Transverse colon (tissue), 4 donors: ENCODE data around the gene TSPAN9. TPM values are rescaled to one million over a fixed set of nuclear protein-coding genes. Genes with fewer than 3 reads are reported as not detected.

Source experiments
- DNase-seq: peaks from one replicate; pipeline ENCODE4 v3.0.0-alpha.2; 2019
- H3K27ac ChIP-seq, 4 donors: fragments of 200-600 bp; sonication (generic); 2 replicates each; pipeline ENCODE4 v1.5.1; 2016 to 2018; ENCODE audit warnings: inconsistent platforms in 4 of 4
- H3K27me3 ChIP-seq: fragments of 200-600 bp; sonication (generic); 2 replicates; pipeline ENCODE4 v1.5.1; 2017; ENCODE audit warnings: inconsistent platforms
- H3K36me3 ChIP-seq, 4 donors: fragments of 200-600 bp; sonication (generic); 2 replicates each; pipeline ENCODE4 v1.5.1; 2017 to 2019; ENCODE audit warnings: inconsistent platforms in 4 of 4
- H3K4me1 ChIP-seq, 4 donors: fragments of 200-600 bp; sonication (generic); 2 replicates each; pipeline ENCODE4 v1.5.1; 2017 to 2020; ENCODE audit warnings: inconsistent platforms in 4 of 4
- H3K4me3 ChIP-seq, 4 donors: fragments of 200-600 bp; sonication (generic); 1 replicate in 1 of 4; 2 replicates in 3 of 4; pipeline versions ENCODE4 v1.5.1 to v1.6.1; 2017 to 2019; ENCODE audit warnings: inconsistent platforms in 4 of 4
- H3K9me3 ChIP-seq, 2 donors: fragments of 200-600 bp; sonication (generic); 2 replicates each; pipeline ENCODE4 v1.5.1; 2017 to 2019; ENCODE audit warnings: inconsistent platforms in 2 of 2
- CTCF ChIP-seq, 5 experiments: fragments of 200-600 bp in 3 of 5; fragments of 450-650 bp in 2 of 5; sonication (generic) in 3 of 5; IDR thresholded peaks; 1 replicate in 2 of 5; 2 replicates in 3 of 5; pipeline ENCODE4 v1.5.1; 2016 to 2017; ENCODE audit warnings: antibody characterized with exemption in 5 of 5, inconsistent platforms in 3 of 5, mild to moderate bottlenecking in 2 of 5, moderate library complexity in 1 of 5
- EP300 ChIP-seq: sonication (generic); formaldehyde crosslinking; IDR thresholded peaks from one replicate; pipeline ENCODE4 v1.6.1; 2017; ENCODE audit warnings: antibody characterized with exemption, low read depth
- POLR2A ChIP-seq: fragments of 450-650 bp; IDR thresholded peaks from one replicate; pipeline ENCODE4 v1.6.1; 2016; ENCODE audit warnings: antibody characterized with exemption, mild to moderate bottlenecking, moderate library complexity
- POLR2AphosphoS5 ChIP-seq, 3 donors: sonication (generic); formaldehyde crosslinking; IDR thresholded peaks; one replicate each; pipeline ENCODE4 v1.6.1; 2016; ENCODE audit warnings: antibody characterized with exemption in 3 of 3
- WGBS, 2 donors: methylation state at CpG; one replicate each; pipeline ENCODE4 v1.1.5; 2018; ENCODE audit warnings: low coverage in 1 of 2; 5-methylcytosine and 5-hydroxymethylcytosine counted together
- in situ Hi-C, 4 donors: fragments of 200-750 bp; cut with MboI; loops; one replicate each; pipeline versions ENCODE4 v1.15.0 to v1.15.1; 2017; ENCODE audit warnings: low sequenced_read_pairs in 3 of 4, low pct_ligation_motif_present in 1 of 4, low pct_unique_long_range_greater_than_20kb in 1 of 4
- intact Hi-C: fragments of 100-400 bp; cut with DNase I; formaldehyde crosslinking; loops from one replicate; pipeline ENCODE4 v1.15.1; 2023; ENCODE audit warnings: low total_unique reads
- total RNA-seq, 4 donors: library from RNA; depleted of rRNA; stranded (reverse); fragments of >200 nt; gene quantifications; one replicate each; pipeline ENCODE4 v1.1.0, GENCODE V29; 2016

TSPAN9 gene
- total RNA-seq, 4 donors from 2014 or later: 4.2 to 9.3 (median 6.1) TPM

- H3K9me3 ChIP-seq: no peaks in the 10 kb centered on the region
- no peak overlapping the region for H3K4me3 ChIP-seq
- H3K27ac ChIP-seq: no peak overlapping the region
- DNase-seq: no peak
- 86% methylated on average over 7 of the region's 7 CpGs; no CpG with 5 or more reads in 1 of the 2 donors for WGBS, 2 donors
- in situ Hi-C loops (no loop called here), intact Hi-C loops (no loop called here)
- H3K36me3 ChIP-seq: no peaks in the 10 kb centered on the region
- TF ChIP-seq POLR2AphosphoS5 (IDR thresholded peaks at IDR 0.05): no peak
- no peak for TF ChIP-seq CTCF (IDR thresholded peaks at IDR 0.05)
- no peak for TF ChIP-seq EP300
- H3K4me1 ChIP-seq: no peaks in the 10 kb centered on the region
- H3K27me3 ChIP-seq: no peaks in the 10 kb centered on the region
Observed at GRCh38 chr12:3193131-3193530, 116.0 kb downstream of the TSPAN9 start.

- Histone ChIP-seq H3K27me3 (peaks cover under 1% of the 10 kb centered on the region), H3K4me1 (no peaks in the 10 kb centered on the region), H3K36me3 (no peaks in the 10 kb centered on the region), H3K27ac (no peak overlapping the region), H3K4me3 (no peak overlapping the region), H3K9me3 (no peaks in the 10 kb centered on the region)
- no peak for DNase-seq
- in situ Hi-C loops: no loop called here
- intact Hi-C loops: no loop called here
- TF ChIP-seq EP300: no peak
- TF ChIP-seq POLR2AphosphoS5 (IDR thresholded peaks at IDR 0.05): no peak
- no peak for TF ChIP-seq CTCF (IDR thresholded peaks at IDR 0.05)
- no peak for TF ChIP-seq POLR2A
- 33 to 76% methylated on average over 1 to 4 of the region's 5 CpGs for WGBS, 2 donors
Observed at GRCh38 chr12:3193755-3194154, 116.6 kb downstream of the TSPAN9 start.

GRCh38 chr12:3195337-3195736, 118.2 kb downstream of the TSPAN9 start:
- intact Hi-C loops: no loop called here
- WGBS, 2 donors: 76 to 100% methylated on average over 1 to 3 of the region's 3 CpGs
- Histone ChIP-seq H3K4me1 (peaks cover 4 to 13% (median 12%) of the 10 kb centered on the region in 4 donors), H3K4me3 (no peak overlapping the region), H3K9me3 (no peaks in the 10 kb centered on the region), H3K27me3 (peaks cover 17% of the 10 kb centered on the region), H3K27ac (no peak overlapping the region), H3K36me3 (no peaks in the 10 kb centered on the region)
- in situ Hi-C loops: no loop called here
- TF ChIP-seq POLR2AphosphoS5 (IDR thresholded peaks at IDR 0.05) (no peak), CTCF (IDR thresholded peaks at IDR 0.05) (no peak), POLR2A (no peak), EP300 (no peak)
- no peak for DNase-seq

GRCh38 chr12:3195859-3196483, 118.8 kb downstream of the TSPAN9 start:
- Histone ChIP-seq H3K4me1 (peaks cover 4 to 19% (median 18%) of the 10 kb centered on the region in 4 donors), H3K9me3 (no peaks in the 10 kb centered on the region), H3K27me3 (peaks cover 23% of the 10 kb centered on the region), H3K4me3 (no peak overlapping the region), H3K36me3 (no peaks in the 10 kb centered on the region), H3K27ac (no peak overlapping the region)
- intact Hi-C loops: no loop called here
- DNase-seq: no peak
- TF ChIP-seq POLR2AphosphoS5 (IDR thresholded peaks at IDR 0.05) (no peak), CTCF (IDR thresholded peaks at IDR 0.05) (no peak), EP300 (no peak), POLR2A (no peak)
- in situ Hi-C loops: no loop called here
- WGBS, 2 donors: 80% methylated on average over 14 of the region's 14 CpGs; no CpG with 5 or more reads in 1 of the 2 donors
